ENCODE results near the gene AIF1.
A peak's percentile ranks its signal among the peaks of the same experiment; 100 is the strongest.

The AIF1 gene

DNA sequence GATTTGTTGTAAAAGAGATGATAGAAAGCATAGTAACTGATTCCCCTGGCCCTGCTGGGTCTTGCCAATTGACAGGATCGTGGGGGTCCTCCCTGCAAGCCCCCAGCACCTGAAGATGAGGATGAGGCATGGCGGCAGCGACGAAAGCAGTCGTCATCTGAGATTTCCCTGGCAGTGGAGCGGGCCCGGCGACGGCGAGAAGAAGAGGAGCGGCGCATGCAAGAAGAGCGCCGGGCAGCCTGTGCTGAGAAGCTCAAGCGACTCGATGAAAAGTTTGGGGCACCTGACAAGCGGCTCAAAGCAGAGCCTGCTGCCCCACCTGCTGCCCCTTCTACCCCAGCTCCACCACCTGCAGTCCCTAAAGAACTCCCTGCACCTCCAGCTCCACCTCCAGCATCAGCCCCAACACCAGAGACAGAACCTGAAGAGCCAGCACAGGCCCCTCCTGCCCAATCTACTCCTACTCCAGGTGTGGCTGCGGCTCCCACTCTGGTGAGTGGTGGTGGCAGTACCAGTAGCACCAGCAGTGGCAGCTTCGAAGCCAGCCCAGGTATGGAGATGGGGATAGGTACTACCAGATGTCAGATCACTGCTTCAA, 12.8 kb downstream of the AIF1 start:
- Histone ChIP-seq H3K27me3 (no peaks in the 10 kb centered on the region), H3K36me3 (peaks cover 95% of the 10 kb centered on the region), H3K4me3 (ENCODE audit: low read depth in 1 of 2, low read length in 1 of 2) (no peak overlapping the region), H3K4me1 (ENCODE audit: control insufficient read depth in 1 of 2, insufficient read depth in 1 of 2, low read depth in 1 of 2, low read length in 1 of 2) (peaks cover 4 to 7% of the 10 kb centered on the region in 2 experiments), H3K27ac (no peak overlapping the region), H3K9me3 (no peaks in the 10 kb centered on the region)
- TF ChIP-seq, protein P1, sequence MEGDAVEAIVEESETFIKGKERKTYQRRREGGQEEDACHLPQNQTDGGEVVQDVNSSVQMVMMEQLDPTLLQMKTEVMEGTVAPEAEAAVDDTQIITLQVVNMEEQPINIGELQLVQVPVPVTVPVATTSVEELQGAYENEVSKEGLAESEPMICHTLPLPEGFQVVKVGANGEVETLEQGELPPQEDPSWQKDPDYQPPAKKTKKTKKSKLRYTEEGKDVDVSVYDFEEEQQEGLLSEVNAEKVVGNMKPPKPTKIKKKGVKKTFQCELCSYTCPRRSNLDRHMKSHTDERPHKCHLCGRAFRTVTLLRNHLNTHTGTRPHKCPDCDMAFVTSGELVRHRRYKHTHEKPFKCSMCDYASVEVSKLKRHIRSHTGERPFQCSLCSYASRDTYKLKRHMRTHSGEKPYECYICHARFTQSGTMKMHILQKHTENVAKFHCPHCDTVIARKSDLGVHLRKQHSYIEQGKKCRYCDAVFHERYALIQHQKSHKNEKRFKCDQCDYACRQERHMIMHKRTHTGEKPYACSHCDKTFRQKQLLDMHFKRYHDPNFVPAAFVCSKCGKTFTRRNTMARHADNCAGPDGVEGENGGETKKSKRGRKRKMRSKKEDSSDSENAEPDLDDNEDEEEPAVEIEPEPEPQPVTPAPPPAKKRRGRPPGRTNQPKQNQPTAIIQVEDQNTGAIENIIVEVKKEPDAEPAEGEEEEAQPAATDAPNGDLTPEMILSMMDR (IDR thresholded peaks at IDR 0.05), result no peak

DNA sequence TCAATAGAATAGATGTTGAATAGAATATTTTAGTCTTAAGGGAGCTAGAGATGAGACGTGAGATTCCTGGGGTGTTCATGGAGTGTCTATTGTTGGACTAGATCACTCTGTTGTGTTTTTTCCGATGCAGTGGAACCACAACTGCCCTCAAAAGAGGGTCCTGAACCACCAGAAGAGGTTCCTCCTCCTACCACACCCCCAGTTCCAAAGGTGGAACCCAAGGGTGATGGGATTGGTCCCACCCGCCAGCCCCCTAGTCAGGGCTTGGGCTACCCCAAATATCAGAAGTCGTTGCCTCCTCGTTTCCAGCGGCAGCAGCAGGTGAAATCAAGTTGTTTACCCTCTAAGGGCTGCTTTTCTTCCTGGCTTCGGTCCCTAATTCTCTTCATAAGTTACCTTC, 14.0 kb downstream of the AIF1 start:
- Histone ChIP-seq H3K27ac (no peak overlapping the region), H3K9me3 (no peaks in the 10 kb centered on the region), H3K36me3 (peaks cover 100% of the 10 kb centered on the region), H3K4me3 (ENCODE audit: low read depth in 1 of 2, low read length in 1 of 2) (no peak overlapping the region), H3K27me3 (no peaks in the 10 kb centered on the region), H3K4me1 (ENCODE audit: control insufficient read depth in 1 of 2, insufficient read depth in 1 of 2, low read depth in 1 of 2, low read length in 1 of 2) (no peaks in the 10 kb centered on the region)
- TF ChIP-seq, protein P1 (IDR thresholded peaks at IDR 0.05), result no peak

GRCh38 chr6:31630177-31630934, 15.3 kb downstream of the AIF1 start:
- Histone ChIP-seq H3K4me3 (ENCODE audit: low read depth in 1 of 2, low read length in 1 of 2) (no peak overlapping the region), H3K36me3 (peaks cover 100% of the 10 kb centered on the region), H3K4me1 (ENCODE audit: control insufficient read depth in 1 of 2, insufficient read depth in 1 of 2, low read depth in 1 of 2, low read length in 1 of 2) (no peaks in the 10 kb centered on the region), H3K9me3 (no peaks in the 10 kb centered on the region), H3K27me3 (no peaks in the 10 kb centered on the region), H3K27ac (no peak overlapping the region)
- TF ChIP-seq, protein P1 (IDR thresholded peaks at IDR 0.05), result no peak

DNA sequence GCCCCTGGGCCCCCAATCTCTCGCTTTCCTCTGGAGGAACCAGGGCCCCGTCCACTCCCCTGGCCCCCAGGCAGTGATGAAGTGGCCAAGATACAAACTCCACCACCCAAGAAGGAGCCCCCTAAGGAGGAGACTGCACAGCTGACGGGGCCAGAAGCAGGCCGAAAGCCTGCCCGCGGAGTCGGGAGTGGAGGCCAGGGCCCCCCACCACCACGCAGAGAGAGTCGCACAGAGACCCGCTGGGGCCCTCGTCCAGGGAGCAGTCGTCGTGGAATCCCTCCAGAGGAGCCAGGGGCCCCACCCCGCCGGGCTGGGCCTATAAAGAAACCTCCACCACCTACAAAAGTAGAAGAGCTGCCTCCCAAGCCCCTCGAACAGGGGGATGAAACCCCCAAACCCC, 16.2 kb downstream of the AIF1 start:
- TF ChIP-seq, protein P1 (IDR thresholded peaks at IDR 0.05), result no peak
- no peaks in the 10 kb centered on the region for H3K27me3 ChIP-seq
- no peaks in the 10 kb centered on the region for H3K4me1 ChIP-seq (ENCODE audit: control insufficient read depth in 1 of 2, insufficient read depth in 1 of 2, low read depth in 1 of 2, low read length in 1 of 2)
- no peak overlapping the region for H3K4me3 ChIP-seq (ENCODE audit: low read depth in 1 of 2, low read length in 1 of 2)
- H3K36me3 ChIP-seq, result peaks cover 100% of the 10 kb centered on the region
- H3K27ac ChIP-seq, result no peak overlapping the region
- no peaks in the 10 kb centered on the region for H3K9me3 ChIP-seq

DNA sequence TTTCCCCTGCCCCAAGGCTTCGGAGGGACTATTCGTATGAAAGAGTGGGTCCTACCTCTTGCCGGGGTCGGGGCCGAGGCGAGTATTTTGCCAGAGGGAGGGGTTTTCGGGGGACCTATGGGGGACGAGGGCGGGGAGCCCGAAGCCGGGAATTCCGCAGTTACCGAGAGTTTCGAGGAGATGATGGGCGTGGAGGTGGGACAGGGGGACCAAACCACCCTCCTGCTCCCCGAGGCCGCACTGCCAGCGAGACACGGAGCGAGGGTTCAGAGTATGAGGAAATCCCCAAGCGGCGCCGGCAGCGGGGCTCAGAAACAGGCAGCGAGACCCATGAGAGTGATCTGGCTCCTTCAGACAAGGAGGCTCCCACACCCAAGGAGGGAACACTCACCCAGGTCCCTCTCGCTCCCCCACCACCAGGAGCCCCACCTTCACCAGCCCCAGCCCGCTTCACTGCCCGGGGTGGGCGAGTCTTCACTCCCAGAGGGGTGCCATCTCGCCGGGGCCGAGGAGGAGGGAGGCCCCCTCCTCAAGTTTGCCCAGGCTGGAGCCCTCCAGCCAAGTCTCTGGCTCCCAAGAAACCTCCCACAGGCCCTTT, 16.7 kb downstream of the AIF1 start:
- peak overlapping the region; percentile 20 for H3K27ac ChIP-seq
- no peak overlapping the region for H3K4me3 ChIP-seq (ENCODE audit: low read depth in 1 of 2, low read length in 1 of 2)
- H3K36me3 ChIP-seq, result peaks cover 100% of the 10 kb centered on the region
- no peaks in the 10 kb centered on the region for H3K27me3 ChIP-seq
- H3K9me3 ChIP-seq, result peaks cover 3% of the 10 kb centered on the region
- no peaks in the 10 kb centered on the region for H3K4me1 ChIP-seq (ENCODE audit: control insufficient read depth in 1 of 2, insufficient read depth in 1 of 2, low read depth in 1 of 2, low read length in 1 of 2)
- TF ChIP-seq, protein P1 (IDR thresholded peaks at IDR 0.05), result no peak
